Activated gamma-delta T cell treated with anti-CD3 and anti-CD28 coated beads, Interleukin-2, amount 50 U/mL, for 16 hours (primary cell): Measurements from ENCODE around the gene USP24.

Experiments used
- DNase-seq: peaks from one replicate; pipeline ENCODE4 v3.0.0-alpha.2; 2020; ENCODE audit warnings: low read depth

USP24 gene

GRCh38 chr1:55215194-55216021 lies at the start of gene USP24:
TSS of gene USP24 (minus strand) at chr1:55215364. CDS start at chr1:55215113, 251 bp downstream.
- peak; percentile 70 for DNase-seq

- no peak for DNase-seq
These were observed 47.7 kb upstream of the USP24 start for GRCh38 chr1:55262822-55263221.

GRCh38 chr1:55259911-55260609 lies 44.9 kb upstream of the USP24 start:
- no peak for DNase-seq

GRCh38 chr1:55257958-55258357 lies 42.8 kb upstream of the USP24 start:
- peak; percentile 49 for DNase-seq

GRCh38 chr1:55255901-55256300 lies 40.7 kb upstream of the USP24 start:
- no peak for DNase-seq

- no peak for DNase-seq
These were observed 37.9 kb upstream of the USP24 start for GRCh38 chr1:55252942-55253589.

GRCh38 chr1:55250399-55251075 lies 35.4 kb upstream of the USP24 start:
- DNase-seq = no peak

- no peak for DNase-seq
These were observed 34.7 kb upstream of the USP24 start for GRCh38 chr1:55249646-55250398.

GRCh38 chr1:55246896-55247295 lies 31.7 kb upstream of the USP24 start:
- no peak for DNase-seq

GRCh38 chr1:55246331-55246730 lies 31.2 kb upstream of the USP24 start:
- no peak for DNase-seq

- no peak for DNase-seq
These were observed 30.6 kb upstream of the USP24 start for GRCh38 chr1:55245781-55246180.

- no peak for DNase-seq
These were observed 29.4 kb upstream of the USP24 start for GRCh38 chr1:55244476-55245099.

GRCh38 chr1:55243655-55244054 lies 28.5 kb upstream of the USP24 start:
- DNase-seq = no peak

GRCh38 chr1:55239548-55239947 lies 24.4 kb upstream of the USP24 start:
- no peak for DNase-seq

GRCh38 chr1:55235722-55236121 lies 20.6 kb upstream of the USP24 start:
- DNase-seq = no peak

GRCh38 chr1:55234016-55234415 lies 18.9 kb upstream of the USP24 start:
- DNase-seq = no peak

GRCh38 chr1:55233145-55233777 lies 18.1 kb upstream of the USP24 start:
- DNase-seq = no peak

GRCh38 chr1:55232448-55233144 lies 17.4 kb upstream of the USP24 start:
- no peak for DNase-seq

- DNase-seq = no peak
These were observed 16.6 kb upstream of the USP24 start for GRCh38 chr1:55231745-55232144.

GRCh38 chr1:55230659-55231058 lies 15.5 kb upstream of the USP24 start:
- no peak for DNase-seq
